HG02885 (cell line): ENCODE measurements around the gene USP3.
"Not testable (repeated sequence)": the region's sequence is repeated elsewhere in the genome, so short reads cannot be mapped to it uniquely, and the experiment has no call there.

Experiments used
- ATAC-seq: cut with Tn5 transposase; IDR thresholded peaks from one replicate; pipeline ENCODE4 v1.9.1; 2021; ENCODE audit warnings: mild to moderate bottlenecking; ENCODE audit not compliant: unreplicated experiment, poor library complexity

The USP3 gene

GRCh38 chr15:63474810-63475316 is 29.5 kb upstream of the USP3 start:
- ATAC-seq = peak; percentile 78

GRCh38 chr15:63475707-63476106 is 28.7 kb upstream of the USP3 start:
- ATAC-seq = no peak

GRCh38 chr15:63476229-63476632 is 28.2 kb upstream of the USP3 start:
- ATAC-seq = no peak

DNA sequence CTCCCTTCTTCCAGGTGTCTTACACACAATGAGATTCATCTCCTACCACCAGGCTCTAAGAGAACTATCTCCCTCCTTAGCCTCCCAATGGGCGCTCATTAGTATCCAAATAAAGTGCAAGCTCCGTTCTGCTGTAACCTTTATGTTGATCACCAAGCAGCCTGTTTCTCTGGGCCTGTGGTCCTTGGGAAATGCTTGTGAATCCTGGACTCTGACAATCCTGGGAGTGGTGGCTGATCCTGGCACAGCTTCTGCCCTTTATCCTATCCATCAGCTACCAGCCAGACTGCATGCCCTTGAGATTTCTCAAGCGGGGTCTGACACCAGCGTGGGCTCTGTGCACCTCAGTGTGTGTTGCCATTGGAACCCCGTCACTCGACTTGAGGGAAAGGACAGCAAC is 26.1 kb upstream of the USP3 start:
- ATAC-seq = no peak

DNA sequence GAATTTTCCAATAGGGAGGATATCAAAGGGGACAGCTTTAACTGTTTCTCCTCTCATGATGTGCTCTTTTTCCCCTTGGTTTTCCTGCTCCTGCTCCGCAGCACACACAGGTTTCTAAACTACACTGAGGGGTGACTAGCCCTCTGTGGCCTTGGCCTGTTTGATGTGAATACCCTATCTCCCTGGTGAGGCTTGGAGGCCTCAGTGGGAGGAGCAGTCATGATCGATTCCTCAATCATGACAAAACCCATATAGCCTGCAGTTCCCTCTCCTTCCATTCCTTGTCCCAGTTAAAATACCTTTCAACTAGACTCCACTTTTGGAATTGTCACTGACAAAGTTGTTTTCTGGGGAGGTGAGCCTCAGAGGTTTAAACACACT is 24.0 kb upstream of the USP3 start:
- no peak for ATAC-seq

DNA sequence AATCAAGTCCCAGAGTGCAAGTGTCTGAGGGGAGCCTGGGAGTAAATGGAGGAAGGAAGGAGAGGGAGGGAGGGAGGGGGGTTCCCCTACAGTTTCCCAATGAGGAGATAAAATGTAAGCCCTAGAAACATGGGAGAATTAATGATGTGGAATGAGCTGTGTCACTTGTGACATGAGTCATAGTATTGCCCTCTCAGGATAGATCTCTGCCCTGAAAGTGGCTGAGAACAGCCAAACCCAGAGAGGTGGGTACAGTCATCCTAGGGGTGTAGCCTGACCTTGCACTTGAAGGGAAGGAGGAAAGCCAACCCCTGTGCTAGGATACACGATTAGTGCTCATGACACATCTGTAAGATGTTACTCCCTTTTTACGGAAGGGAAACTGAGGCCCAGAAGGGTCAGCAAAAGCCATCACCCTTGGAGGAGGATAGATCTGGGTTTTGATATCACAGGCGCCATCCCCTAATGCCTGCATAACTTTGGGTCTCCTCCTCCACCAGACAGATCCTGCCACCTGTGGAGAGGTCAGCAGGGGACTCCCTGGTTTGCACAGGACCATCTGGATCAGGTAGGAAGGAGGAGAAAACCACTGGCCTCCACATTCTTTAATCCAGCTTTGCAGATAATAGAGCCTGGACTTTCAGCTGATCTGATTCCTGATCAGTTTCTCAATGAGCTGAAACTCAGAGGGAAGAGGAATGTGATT is 23.1 kb upstream of the USP3 start:
- ATAC-seq = no peak

DNA sequence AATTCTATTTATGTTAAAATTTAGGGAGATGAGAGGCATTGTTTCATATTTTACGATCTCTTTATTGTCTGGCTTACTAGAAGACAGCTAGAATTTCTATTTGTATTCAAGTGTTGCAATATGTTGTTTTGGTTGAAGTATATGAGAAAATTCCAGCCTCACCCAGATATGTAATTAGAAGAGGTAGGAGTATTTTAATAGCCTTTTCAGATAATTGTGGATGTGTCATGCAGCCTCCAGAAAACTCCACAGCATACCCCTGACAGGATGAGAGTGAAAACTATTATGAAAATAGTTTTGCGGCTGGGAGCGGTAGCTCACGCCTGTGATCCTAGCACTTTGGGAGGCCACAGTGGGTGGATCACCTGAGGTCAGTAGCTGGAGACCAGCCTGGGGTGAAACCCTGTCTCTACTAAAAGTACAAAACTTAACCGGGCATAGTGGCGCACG is 21.5 kb upstream of the USP3 start:
- no peak for ATAC-seq

DNA sequence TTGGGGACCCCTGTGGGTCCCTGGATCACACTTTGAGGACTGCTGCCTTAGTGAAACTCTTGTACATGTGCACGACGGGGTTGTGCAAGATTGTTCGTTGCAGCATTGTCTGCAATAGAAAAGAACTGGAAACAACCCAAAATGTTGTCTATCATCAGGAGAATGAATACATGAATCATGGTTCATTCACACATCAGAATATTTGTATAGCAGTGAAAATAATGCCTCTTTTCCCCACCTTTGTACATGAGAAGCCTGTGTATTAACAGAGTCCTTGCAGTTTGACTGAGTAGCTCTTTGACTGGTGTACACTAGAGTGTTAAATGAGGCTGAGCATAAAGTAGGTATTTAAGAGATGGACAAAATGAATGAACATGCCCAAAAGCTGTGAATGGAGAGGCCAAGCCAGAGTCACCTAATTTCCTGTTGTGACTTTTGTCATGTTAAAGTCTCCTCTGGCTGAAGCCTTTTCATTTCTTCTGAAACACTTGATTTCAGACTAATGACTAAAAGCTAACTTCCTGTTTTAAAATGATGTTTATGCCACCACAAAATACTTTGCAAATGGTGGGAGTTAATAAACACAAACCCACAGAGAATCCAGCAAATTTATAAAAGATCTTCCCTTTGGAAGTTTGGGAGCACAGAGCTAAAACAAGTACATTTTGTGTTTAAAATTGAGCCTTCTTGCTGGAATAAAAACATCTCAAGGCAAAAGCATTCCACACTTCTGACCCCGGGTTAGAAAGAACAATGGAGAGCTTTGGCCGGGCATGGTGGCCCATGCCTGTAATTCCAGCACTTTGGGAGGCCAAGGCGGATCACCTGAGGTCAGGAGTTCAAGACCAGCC is 20.6 kb upstream of the USP3 start:
- no peak for ATAC-seq

- ATAC-seq = no peak
Observed at GRCh38 chr15:63484433-63485186, 19.8 kb upstream of the USP3 start.

DNA sequence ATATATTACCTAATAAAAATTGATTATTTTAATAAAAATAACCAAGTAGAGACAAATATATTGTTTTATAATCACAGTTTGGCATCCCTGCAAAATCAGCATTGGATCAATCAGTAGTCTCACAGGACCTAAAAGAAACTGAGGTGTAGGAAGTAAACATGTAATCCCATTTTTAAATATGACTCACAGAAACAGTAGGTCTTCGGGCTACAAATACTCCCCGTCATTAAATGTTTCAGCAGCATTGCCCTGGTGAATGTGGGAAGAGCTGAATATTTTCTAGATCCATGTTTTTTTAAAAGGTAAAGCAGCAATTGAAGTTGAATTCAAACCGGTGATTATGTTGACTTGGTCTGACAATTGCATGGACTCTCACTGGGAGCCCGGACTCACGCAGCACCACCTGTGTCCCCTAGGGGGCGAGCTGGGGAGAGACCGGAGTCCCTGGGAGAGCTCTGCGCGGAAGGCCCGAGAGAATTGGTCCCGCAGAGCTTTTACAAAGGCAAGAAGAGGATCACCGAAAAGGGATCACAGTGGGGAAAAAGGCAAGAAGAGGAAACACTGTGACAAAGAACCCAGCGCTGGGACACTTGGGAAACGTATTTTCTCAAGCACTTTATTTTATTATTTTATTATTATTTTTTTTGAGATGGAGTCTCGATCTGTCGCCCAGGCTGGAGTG is 17.2 kb upstream of the USP3 start:
- ATAC-seq = peak; percentile 57

GRCh38 chr15:63487758-63488397 is 16.5 kb upstream of the USP3 start:
- not testable (repeated sequence) for ATAC-seq

GRCh38 chr15:63488398-63488960 is 15.9 kb upstream of the USP3 start:
- no peak for ATAC-seq

DNA sequence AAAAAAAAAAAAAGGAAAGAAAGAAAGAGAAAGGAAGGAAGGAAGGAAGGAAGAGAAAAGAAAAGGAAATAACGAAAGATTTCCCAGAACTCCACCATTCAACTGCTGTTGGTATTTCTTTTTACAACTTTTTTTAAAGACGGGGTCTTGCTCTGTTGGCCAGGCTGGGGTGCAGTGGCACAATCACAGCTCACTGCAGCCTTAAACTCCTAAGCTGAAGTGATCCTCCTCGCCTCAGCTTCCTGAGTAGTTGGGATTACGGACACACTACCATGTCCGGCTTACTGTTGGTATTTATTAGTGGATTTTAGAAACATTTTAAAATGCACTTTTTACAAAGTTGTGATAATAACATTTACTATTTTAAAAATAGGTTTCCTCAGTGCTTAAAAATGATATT is 15.0 kb upstream of the USP3 start:
- no peak for ATAC-seq

DNA sequence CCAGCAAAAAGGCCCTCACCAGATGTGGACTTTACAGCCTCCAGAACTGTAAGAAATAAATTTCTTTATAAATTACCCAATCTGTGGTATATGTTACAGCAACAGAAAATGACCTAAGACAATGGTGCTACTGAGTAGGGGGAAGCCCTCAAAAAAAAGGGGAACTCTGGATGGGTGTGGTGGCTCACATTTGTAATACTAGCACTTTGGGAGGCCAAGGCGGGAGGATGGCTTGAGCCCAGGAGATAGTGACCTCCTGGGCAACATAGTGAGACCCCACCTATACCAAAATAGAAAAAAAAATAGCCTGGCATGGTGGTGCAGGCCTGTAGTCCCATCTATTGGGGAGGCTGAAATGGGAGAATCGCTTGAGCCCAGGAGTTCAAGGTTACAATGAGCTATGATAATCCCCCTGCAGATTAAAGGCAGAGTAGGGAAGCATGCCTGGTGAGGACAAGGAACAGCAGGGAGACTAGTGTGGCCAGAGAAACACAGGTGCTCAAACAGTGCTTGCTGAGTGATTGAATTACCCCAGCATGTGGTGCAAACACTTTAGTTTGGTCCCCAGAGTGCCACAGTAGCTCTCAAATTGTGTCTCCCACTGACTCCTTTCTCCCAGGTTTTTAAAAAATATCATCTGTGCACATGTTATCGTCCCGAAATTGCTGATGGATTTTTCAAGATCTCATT is 13.9 kb upstream of the USP3 start:
- ATAC-seq = no peak

- no peak for ATAC-seq
Observed at GRCh38 chr15:63491116-63491827, 13.1 kb upstream of the USP3 start.

DNA sequence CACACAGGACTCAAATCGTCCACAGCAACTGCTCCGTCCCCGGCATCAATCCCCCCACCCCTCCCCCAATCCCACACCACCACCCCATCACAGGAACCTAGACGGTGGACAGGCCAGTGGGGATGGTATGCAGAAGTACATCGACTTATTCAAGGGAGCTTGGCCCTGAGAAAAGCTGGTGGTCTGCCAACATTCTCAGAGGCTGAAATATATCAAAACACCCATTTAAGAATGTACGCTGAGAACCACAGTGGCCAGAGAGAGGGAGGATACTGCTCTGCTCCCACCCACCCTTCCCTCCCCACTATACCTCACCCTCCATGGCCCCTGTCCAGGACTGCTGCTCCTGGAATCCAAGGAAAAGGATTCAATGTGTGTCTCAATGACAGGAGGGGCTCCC is 12.4 kb upstream of the USP3 start:
- ATAC-seq = no peak

GRCh38 chr15:63492541-63493077 is 11.8 kb upstream of the USP3 start:
- no peak for ATAC-seq

GRCh38 chr15:63493436-63493835 is 11.0 kb upstream of the USP3 start:
- ATAC-seq = no peak
